ENCODE data around the gene ATP5ME. TPM values are rescaled to one million over a fixed set of nuclear protein-coding genes. Genes with fewer than 3 reads are reported as not detected.
"Not testable (repeated sequence)": the region's sequence is repeated elsewhere in the genome, so short reads cannot be mapped to it uniquely, and the experiment has no call there.

The ATP5ME gene
- total RNA-seq, 2 experiments from 2014 or later: 245 to 254 TPM

DNA sequence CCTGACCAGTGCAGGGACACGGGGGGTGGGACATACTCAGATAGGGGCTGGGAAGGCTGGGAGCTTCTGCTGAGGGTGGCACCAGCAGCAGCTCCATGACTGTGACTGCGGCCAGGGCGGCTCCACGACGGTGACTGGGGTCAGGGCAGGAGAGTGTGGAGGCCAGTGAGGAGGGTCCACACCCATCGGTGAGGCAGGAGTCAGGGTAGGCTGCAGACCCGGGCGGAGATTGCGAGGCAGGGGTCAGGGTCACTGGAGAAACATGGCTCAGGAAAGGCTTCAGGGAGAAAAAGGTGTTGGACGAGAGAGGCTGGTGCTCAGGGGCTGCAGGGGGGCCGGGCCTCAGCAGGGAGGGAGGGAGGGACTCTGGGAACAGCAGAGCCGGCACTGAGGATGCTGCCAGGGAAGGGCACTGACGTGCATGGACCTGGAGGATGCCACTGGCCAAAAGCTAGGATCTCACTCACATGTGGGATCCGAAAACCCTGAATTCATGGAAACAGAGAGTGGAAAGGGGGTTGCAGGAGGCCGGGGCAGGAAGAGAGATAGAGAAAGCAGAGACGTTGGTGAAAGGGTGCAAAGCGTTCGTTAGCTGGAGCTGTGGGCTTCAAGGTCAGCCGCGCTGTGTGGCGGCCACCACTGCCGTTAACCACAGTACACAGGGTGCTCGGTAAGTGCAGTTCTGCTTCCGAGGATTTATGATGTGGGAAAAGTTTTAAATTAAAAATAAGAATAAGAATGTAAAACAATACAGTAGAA lies 22.0 kb downstream of the ATP5ME start:
- POLR2A ChIA-PET: no interaction called here
- intact Hi-C loops (cut with micrococcal nuclease): no loop called here
- no peaks in the 10 kb centered on the region for H3K9me3 Mint-ChIP-seq
- H3K4me1 Mint-ChIP-seq (ENCODE audit: low read depth): no peaks in the 10 kb centered on the region
- DNase-seq: no peak
- peaks cover 9% of the 10 kb centered on the region for H3K27me3 Mint-ChIP-seq
- CTCF ChIA-PET: no interaction called here
- no peaks in the 10 kb centered on the region for H3K36me3 Mint-ChIP-seq
- no peak overlapping the region for H3K27ac Mint-ChIP-seq
- no peak overlapping the region for H3K4me3 Mint-ChIP-seq

GRCh38 chr4:650951-651883 lies 22.9 kb downstream of the ATP5ME start:
- POLR2A ChIA-PET: no interaction called here
- H3K36me3 Mint-ChIP-seq: no peaks in the 10 kb centered on the region
- peaks cover 11% of the 10 kb centered on the region for H3K27me3 Mint-ChIP-seq
- peaks cover 4% of the 10 kb centered on the region for H3K4me1 Mint-ChIP-seq (ENCODE audit: low read depth)
- no peak overlapping the region for H3K4me3 Mint-ChIP-seq
- DNase-seq: no peak
- intact Hi-C loops (cut with micrococcal nuclease): no loop called here
- H3K27ac Mint-ChIP-seq: no peak overlapping the region
- H3K9me3 Mint-ChIP-seq: no peaks in the 10 kb centered on the region
- CTCF ChIA-PET: no interaction called here

DNA sequence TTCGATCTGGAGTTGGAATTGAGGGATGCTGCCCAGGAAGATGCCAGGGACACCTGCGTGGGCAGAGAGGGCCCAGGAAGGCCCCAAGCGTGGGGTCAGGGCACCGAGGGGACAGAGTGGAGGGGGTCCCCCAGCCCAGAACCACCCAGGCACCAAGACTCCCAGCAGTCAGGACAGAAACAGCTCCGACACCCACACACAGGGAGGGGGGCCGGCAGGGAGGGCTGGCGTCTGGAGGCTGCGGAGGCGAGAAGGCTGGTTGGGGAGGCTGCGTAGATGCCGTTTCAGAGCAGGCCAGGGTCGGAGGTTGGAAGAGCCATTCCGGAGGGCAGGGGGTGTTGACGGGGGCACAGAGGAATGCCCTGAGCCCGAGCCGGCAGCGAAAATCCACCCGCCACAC lies 23.6 kb downstream of the ATP5ME start:
- Mint-ChIP-seq H3K9me3 (no peaks in the 10 kb centered on the region), H3K4me3 (no peak overlapping the region), H3K27me3 (peaks cover 15% of the 10 kb centered on the region), H3K36me3 (no peaks in the 10 kb centered on the region), H3K4me1 (ENCODE audit: low read depth) (peaks cover 5% of the 10 kb centered on the region), H3K27ac (no peak overlapping the region)
- CTCF ChIA-PET: no interaction called here
- no peak for DNase-seq
- intact Hi-C loops (cut with micrococcal nuclease): no loop called here
- POLR2A ChIA-PET: no interaction called here

GRCh38 chr4:649751-650310 lies 24.2 kb downstream of the ATP5ME start:
- CTCF ChIA-PET: no interaction called here
- peaks cover under 1% of the 10 kb centered on the region for H3K9me3 Mint-ChIP-seq
- H3K36me3 Mint-ChIP-seq: no peaks in the 10 kb centered on the region
- H3K27ac Mint-ChIP-seq: no peak overlapping the region
- POLR2A ChIA-PET: no interaction called here
- no peak for DNase-seq
- peaks cover 17% of the 10 kb centered on the region for H3K27me3 Mint-ChIP-seq
- H3K4me1 Mint-ChIP-seq (ENCODE audit: low read depth): peaks cover 5% of the 10 kb centered on the region
- no peak overlapping the region for H3K4me3 Mint-ChIP-seq
- intact Hi-C loops (cut with micrococcal nuclease): no loop called here

GRCh38 chr4:649293-649625 lies 24.8 kb downstream of the ATP5ME start:
- Mint-ChIP-seq H3K9me3 (peaks cover 2% of the 10 kb centered on the region), H3K27me3 (peaks cover 18% of the 10 kb centered on the region), H3K4me1 (ENCODE audit: low read depth) (peaks cover 5% of the 10 kb centered on the region), H3K36me3 (no peaks in the 10 kb centered on the region), H3K4me3 (no peak overlapping the region), H3K27ac (no peak overlapping the region)
- ChIA-PET POLR2A (no interaction called here), CTCF (no interaction called here)
- intact Hi-C loops (cut with micrococcal nuclease): no loop called here
- DNase-seq: no peak

DNA sequence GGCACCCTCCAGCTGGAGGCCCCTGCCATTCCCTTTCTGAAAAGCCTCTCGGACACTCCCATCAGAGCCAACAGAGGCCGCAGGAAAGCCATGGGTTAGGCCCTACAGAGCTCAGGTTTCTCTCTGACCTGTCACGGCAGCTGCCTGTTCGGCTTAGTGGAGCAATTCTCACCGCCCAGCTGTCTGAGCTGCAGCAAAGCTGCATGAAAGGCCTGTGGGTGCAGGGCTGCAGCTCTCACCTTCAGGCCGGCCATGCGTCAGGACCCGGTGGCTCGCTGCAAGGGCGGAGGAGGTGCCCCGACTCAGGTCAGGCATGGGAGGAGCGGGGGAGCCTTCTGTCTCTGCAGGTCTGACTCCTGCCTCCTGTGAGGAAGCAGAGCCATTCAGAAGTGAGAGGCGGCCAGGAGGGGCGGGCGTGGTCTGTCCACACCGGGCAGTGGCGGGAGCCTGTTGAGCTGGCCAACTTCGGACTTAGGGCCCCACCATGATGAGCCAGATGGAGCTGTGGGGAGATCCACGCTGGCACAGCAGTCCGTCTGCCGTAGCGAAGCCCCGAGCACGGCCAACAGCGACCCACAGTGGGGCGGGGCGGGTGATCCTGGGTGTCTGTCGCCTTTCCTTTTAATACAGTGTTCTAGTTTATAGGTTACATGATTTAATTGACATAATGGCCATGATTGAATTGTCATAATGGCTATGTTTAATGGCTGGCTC lies 25.3 kb downstream of the ATP5ME start:
- no peak for DNase-seq
- Mint-ChIP-seq H3K4me1 (ENCODE audit: low read depth) (peaks cover 5% of the 10 kb centered on the region), H3K9me3 (peaks cover 2% of the 10 kb centered on the region), H3K27me3 (peaks cover 18% of the 10 kb centered on the region), H3K27ac (no peak overlapping the region), H3K4me3 (no peak overlapping the region), H3K36me3 (no peaks in the 10 kb centered on the region)
- intact Hi-C loops (cut with micrococcal nuclease): no loop called here
- ChIA-PET CTCF (interaction anchor here (0.6 kb wide), 1 partner anchor 361 kb away, joined by 4 read pairs; no protein-coding TSS in a partner anchor), POLR2A (no interaction called here)

DNA sequence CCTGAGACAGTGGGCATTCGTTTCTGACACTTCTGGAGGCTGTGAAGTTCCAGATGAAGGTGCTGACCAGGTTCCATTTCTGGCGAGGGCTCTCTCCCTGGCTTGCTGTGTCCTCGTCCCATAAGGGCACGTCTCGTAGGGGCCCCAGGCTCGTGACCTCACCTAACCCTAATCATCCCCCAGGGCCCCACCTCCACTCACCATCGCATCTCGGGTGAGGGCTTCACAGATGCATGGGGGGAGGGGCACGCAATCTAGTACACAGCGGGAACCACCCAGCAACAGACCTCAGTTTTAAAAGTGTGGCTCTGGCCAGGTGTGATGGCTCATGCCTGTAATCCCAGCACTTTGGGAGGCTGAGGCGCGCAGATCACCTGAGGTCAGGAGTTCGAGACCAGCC lies 26.6 kb downstream of the ATP5ME start:
- Mint-ChIP-seq H3K27ac (no peak overlapping the region), H3K4me3 (no peak overlapping the region), H3K36me3 (no peaks in the 10 kb centered on the region), H3K4me1 (ENCODE audit: low read depth) (peaks cover 5% of the 10 kb centered on the region), H3K9me3 (peaks cover 7% of the 10 kb centered on the region), H3K27me3 (peaks cover 24% of the 10 kb centered on the region)
- ChIA-PET CTCF (interaction anchor here (1.4 kb wide), 1 partner anchor 16 kb away, joined by 4 read pairs; no protein-coding TSS in a partner anchor), POLR2A (no interaction called here)
- no peak for DNase-seq
- intact Hi-C loops (cut with micrococcal nuclease): no loop called here

DNA sequence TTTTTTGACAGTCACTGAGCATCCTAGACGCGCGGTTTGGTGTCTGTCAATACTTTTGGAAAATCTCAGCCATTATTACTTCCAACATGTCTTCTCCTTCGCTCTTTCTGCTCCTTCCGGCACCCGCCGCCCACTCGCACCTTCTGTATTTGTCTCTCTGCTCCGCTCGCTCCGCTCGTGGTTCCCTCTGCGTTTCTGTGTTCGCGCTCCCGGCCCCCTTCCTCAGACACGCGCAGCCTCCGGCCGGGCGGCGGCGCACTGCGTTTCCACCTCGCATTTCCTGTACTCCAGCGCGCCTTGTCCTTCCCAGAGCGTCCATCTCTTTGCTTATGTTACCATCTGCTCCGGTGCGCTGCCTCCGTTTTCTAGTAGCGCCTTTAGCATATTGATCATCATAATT lies 27.6 kb downstream of the ATP5ME start:
- ChIA-PET POLR2A (no interaction called here), CTCF (interaction anchor here (0.9 kb wide), 1 partner anchor 43 kb away, joined by 3 read pairs; no protein-coding TSS in a partner anchor)
- DNase-seq: peak; percentile 51
- Mint-ChIP-seq H3K36me3 (no peaks in the 10 kb centered on the region), H3K4me3 (peak overlapping the region; percentile 60), H3K27me3 (peaks cover 20% of the 10 kb centered on the region), H3K9me3 (peaks cover 7% of the 10 kb centered on the region), H3K27ac (peak overlapping the region; percentile 8), H3K4me1 (ENCODE audit: low read depth) (peaks cover 5% of the 10 kb centered on the region)
- intact Hi-C loops (cut with micrococcal nuclease): no loop called here

DNA sequence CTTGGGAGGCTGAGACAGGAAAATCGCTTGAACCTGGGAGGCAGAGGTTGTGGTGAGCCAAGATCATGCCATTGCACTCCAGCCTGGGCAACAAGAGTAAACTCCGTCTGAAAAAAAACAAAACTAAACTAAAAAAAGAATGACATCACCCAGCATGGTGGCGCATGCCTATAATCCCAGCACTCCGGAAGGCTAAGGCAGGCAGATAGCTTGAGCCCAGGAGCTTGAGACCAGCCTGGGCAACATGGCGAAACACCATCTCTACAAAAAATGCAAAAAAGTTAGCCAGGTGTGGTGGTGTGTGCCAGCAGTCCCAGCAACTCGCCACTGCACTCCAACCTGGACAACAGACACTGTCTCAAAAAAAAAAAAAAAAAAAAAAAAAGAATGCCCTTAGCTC lies 31.7 kb downstream of the ATP5ME start:
- H3K9me3 Mint-ChIP-seq, CTCF ChIA-PET: not testable (repeated sequence)

DNA sequence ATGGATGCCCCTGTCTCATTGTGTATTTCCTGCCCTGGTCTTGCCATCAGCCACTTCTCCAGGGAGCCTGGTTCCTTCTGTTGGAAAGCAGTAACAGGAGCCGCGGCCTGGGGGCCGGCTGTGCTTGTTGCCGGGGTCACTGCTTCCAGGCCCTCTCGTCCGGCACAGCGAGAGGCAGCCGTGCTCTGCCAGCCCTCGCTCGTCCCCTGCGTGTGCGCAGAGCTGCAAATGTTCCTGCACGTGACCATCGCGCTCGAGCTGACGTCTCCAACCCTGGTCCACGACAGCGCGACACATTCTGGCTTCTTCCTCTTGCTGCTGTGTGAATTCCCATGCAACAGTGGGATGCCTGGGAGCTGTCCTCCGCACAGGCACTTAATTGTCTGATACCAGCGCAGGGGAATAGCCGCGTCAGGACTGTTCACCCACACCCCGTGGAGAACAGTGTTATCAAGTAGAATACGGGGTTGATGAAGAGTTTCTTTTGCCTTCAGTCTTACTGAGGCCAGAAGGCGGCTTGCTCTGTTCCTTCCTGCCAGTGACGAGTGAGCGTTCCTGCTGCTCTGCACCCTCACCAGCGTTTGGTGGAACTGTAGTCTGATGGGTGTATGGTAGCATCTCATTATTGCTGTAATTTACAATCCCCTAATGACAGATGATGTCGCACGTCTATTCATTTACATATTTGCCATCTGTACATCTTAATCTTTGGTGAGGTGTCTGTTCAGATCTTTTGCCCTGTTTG lies 36.4 kb downstream of the ATP5ME start:
- Mint-ChIP-seq H3K9me3 (peaks cover 2% of the 10 kb centered on the region), H3K27me3 (peaks cover 11% of the 10 kb centered on the region), H3K27ac (no peak overlapping the region), H3K36me3 (no peaks in the 10 kb centered on the region), H3K4me1 (ENCODE audit: low read depth) (no peaks in the 10 kb centered on the region), H3K4me3 (no peak overlapping the region)
- no peak for DNase-seq
- intact Hi-C loops (cut with micrococcal nuclease): no loop called here
- POLR2A ChIA-PET: no interaction called here
- CTCF ChIA-PET: no interaction called here

More for the DNA sequence above, 31.7 kb downstream of the ATP5ME start:
- DNase-seq; intact Hi-C loops (cut with micrococcal nuclease); H3K27ac Mint-ChIP-seq; H3K36me3 Mint-ChIP-seq; H3K4me3 Mint-ChIP-seq; POLR2A ChIA-PET; H3K4me1 Mint-ChIP-seq (ENCODE audit: low read depth): not testable (repeated sequence)
- peaks cover 29% of the 10 kb centered on the region for H3K27me3 Mint-ChIP-seq

DNA sequence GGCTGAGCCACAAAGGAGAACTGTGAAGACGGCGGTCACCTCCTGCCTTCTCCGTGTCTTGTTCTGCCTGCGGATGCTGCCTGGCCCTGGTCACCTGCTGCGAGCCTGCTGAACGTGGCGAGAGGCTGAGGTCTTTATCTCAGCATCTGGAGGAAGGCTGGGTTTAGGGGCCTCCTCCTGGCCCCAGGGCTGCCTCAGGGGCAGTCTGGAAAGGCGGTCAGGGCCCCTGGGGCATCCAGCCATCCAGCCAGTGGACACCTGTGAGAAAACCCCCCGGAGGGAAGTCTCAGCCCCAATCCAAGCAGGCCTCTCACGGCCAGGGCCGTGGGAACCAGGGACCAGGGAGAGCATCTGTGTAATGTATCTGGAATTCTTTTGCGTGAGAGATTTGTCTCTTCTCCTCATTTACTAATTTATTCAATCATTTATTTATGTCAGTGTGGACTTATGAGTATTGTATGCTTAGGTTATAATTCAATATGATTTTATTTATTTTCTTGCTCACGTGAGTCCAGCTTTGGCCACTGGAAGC lies 37.4 kb downstream of the ATP5ME start:
- H3K9me3 Mint-ChIP-seq: peaks cover 8% of the 10 kb centered on the region
- no peak overlapping the region for H3K4me3 Mint-ChIP-seq
- H3K4me1 Mint-ChIP-seq (ENCODE audit: low read depth): no peaks in the 10 kb centered on the region
- no peaks in the 10 kb centered on the region for H3K36me3 Mint-ChIP-seq
- peaks cover 11% of the 10 kb centered on the region for H3K27me3 Mint-ChIP-seq
- ChIA-PET CTCF (no interaction called here), POLR2A (no interaction called here)
- intact Hi-C loops (cut with micrococcal nuclease): no loop called here
- H3K27ac Mint-ChIP-seq: no peak overlapping the region
- DNase-seq: no peak
